GM18520 (cell line): ENCODE results near the gene PLA2G4F.
"Not testable (repeated sequence)": the region's sequence is repeated elsewhere in the genome, so short reads cannot be mapped to it uniquely, and the experiment has no call there.

Experiments
- ATAC-seq: cut with Tn5 transposase; IDR thresholded peaks from one replicate; pipeline ENCODE4 v1.9.1; 2021; ENCODE audit not compliant: unreplicated experiment

The PLA2G4F gene

GRCh38 chr15:42100021-42100800 is 56.2 kb downstream of the PLA2G4F start:
- no peak for ATAC-seq

DNA sequence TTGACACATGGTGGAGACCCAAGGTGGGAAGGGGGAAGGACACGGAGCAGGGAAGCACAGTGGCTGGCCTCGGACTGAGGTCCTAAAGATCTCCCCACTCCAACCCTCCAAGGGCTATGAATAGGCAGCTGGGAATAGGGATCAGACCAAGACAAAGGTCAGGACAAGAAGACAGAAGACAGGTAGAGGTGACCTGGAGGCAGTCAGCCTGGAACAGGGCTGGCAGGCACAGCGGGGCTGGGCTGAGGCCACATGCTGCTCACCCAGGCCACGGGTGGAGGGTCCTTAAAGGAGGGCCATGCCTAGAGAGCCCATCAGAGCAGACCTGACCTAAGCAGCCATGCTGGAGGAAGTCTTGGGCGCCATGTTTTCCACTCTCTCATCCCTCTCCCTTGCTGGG is 59.4 kb downstream of the PLA2G4F start:
- no peak for ATAC-seq

DNA sequence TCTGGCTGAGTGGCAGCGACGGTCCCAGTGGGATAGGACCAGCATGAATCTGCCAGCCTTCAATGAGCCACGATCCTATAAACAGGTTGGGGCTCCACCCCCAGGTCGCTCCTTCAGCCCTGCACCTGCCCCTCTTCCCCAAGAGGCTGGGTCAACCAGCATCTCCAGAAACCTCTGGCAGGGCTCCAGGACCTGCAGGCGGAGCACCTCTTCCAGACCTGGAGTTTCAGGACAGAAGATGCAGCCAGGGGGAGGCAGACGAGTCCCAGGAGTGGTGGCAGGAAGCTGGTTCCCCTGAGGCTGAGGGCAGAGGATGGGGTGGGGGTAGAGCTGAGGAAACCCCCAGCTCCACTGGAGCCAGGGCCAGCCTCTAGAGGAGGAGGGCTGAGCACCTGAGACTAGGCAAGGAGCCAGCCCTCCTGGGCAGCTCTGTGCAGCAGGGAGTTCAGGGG is 61.9 kb downstream of the PLA2G4F start, which contains the start of gene PLA2G4D:
Gene PLA2G4D (minus strand): TSS at position 51 of the 452 bp plus-strand sequence. CDS start 103 bp downstream, outside the sequence.
- no peak for ATAC-seq

DNA sequence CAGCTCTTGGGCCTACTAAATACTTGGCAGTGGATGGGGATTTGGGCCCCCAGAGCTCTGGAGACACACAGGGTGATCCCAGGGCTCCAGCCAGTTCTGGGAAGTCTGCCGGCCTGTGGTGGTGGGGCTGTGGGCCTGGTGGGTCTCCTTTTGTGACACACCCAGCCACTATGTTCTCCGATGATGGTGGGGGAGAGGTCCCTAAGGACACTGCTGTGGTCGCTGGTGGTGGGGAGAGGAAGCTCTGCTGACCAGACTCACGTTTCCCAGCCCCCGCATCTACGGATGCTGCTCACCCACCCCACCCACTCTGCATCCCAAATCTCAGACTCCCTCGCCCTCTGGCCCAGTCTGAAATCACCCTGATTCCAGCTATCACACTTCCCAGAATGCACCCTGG is 62.5 kb downstream of the PLA2G4F start:
- ATAC-seq = no peak

- ATAC-seq = no peak
These were observed 63.8 kb downstream of the PLA2G4F start for GRCh38 chr15:42092398-42093318.

- not testable (repeated sequence) for ATAC-seq
These were observed 64.6 kb downstream of the PLA2G4F start for GRCh38 chr15:42091753-42092397.

DNA sequence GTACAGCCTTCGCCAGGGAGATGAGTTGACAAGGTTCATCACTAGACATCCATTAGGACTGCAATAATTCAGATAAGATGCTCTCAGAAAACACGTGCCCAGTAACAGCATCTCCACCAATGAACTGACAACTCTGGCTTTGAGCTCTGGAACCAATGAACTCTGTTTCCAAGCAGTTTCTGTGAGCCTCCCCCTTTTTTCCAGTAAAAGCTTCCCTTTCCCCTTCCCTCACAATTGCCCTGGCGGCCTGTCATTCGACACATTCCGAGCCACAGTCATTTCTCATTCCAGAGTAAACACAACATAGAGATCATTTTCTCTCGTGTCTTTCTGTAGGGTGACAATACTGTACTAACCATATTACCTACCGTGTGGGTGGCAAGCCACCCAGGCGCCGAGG is 65.7 kb downstream of the PLA2G4F start:
- ATAC-seq = no peak

- ATAC-seq = no peak
These were observed 66.1 kb downstream of the PLA2G4F start for GRCh38 chr15:42090370-42090769.

DNA sequence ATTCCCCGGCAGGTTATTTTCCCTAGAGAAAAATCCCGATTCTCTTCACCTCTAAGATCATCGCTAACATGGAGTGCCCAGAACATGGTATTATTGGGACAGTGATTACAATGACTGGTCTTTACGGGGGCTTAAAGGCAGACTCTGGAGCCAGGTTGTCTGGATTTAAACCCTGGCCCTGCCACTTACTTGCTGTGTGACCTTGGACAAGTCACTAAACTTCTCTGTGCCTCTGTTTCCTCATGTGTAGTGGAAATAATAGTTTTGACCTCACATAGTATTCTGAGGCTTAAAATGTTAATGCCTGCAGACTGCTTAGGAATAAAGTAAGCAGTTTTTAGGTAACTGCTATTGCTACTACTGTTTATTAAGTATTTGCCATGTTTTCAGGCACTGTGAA is 66.5 kb downstream of the PLA2G4F start:
- no peak for ATAC-seq
